SIG-M5 (cell line): Measurements from ENCODE around the gene TMUB2.
"Not testable (repeated sequence)": the region's sequence is repeated elsewhere in the genome, so short reads cannot be mapped to it uniquely, and the experiment has no call there.

Experiments used
- DNase-seq: peaks from one replicate; lab custom pipeline; 2025; lab: John Stamatoyannopoulos, UW

The TMUB2 gene

DNA sequence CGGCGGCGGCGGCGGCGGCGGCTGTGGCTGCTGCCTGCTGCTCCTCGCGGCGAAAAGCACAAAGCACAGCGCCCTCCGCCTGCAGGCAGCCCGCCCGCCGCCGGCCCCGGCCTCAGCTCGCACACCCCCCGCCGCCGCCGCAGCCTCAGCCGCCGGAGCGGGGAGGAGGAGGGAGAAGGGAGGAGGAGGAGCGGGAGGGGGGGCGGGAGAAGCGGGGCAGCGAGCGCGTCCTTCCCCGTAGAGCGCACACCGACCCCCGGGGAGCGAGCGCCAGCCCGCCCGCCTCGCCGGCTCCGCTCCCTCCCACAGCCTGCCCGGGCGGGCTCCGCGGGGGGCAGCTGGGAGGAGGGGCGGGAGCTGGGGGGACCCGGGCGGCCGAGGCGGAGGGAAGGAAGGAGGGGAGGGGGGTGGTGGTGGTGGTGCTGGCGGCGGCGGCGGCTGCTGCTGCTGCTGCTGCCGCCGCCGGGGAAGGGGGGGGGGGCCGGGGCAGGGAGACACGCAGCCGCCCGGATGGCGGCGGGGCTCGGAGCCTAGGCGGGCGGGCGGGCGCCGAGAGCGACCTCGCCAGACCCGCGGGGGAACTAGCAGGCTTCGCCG lies 32.9 kb downstream of the TMUB2 start, which contains the start of gene UBTF:
TSS of gene UBTF (minus strand) at position 60 of the 597 bp plus-strand sequence. CDS start 1,446 bp downstream, outside the sequence.
- no peak for DNase-seq

DNA sequence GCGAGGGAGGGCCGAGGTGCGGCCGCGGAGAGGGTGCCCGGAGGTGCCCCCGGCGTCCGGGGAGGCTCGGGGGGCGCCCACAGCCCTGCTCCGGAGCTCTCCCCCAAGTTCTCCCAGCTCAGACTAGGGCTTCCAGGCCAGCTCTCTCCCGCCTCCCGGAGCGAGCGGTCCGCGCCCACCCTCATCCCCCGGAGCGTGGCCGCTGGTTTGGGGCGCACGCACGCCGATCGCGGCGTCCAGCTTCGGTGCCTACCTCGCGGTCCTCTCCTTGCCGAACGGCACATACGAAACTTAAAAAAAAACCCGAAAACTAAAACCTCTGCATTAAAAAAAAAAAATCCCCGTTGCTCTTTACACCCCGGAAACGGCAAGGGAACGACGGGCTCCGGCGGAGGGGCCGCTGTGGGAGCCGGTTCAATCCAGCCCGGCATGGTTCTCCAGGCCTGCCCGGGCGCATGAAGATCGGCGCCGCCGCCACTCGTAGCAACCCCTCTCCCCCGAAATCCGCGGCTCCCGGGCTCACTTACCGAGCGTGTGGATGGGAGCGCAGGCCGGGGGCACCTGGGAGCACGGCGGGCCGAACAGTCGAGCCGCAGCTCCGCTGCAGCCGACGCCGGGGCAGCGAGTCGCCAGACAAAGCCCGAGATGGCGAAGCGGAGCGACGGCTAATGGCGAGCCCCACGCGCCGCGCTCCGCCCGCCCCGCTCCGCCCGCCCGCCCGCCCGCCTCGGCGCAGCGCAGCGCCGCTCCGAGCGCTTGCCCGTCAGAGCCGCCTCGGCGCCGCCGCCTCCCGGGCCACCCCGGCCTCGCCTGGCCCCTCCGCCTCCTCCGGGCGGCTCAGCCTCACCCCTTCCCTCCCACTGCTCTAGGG lies 33.7 kb downstream of the TMUB2 start:
- DNase-seq = no peak

DNA sequence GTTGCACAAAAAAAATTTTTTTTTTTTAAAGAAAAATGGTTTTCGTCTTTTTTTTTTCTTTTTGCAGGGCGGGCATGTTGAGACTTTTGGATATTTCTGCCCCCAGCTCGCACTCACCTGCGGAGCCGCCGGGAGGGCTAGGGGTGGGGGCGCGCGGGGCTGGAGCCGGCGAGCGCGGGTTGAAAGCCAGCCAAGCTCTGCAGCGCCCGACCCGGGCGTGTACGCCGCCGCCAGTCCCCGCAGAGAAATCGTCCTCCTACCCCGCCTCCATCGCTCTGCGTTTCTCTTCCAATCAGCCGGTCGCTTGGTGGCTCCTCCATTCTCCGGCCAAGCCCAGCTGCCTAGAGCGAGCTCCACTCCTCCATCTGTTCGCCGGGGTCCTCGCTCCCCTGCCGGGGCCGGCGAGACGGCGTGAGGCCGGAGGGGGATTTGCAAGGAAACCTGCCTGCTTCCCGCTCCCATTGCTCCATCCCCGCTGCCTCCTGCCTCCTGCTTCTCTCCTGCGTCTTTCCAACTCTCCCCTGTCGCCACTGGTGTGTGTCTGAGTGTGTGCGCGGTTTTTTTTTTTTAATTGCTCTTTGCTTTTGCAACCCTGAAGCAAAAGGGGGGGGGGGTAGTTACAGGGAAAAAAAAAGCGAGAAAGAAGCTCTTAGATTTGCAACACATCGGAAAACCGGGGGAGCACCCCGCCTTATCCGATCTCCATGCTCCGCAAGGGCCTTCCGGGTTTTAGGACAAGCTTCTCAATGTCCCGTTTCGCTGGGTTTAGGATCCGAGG lies 34.5 kb downstream of the TMUB2 start:
- no peak for DNase-seq

DNA sequence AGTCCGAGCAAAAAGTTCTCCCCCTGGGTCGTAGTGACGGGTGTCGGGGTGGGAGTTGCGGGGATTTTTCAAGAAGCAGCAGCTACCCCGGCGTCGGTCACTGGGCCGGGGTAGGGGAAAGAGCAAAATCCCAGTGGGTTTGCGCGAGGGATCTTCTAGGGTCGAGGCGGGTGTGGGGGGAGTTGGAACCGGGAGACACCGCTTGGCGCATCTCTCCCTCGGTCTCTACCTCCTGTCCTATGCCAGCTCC lies 35.0 kb downstream of the TMUB2 start:
- DNase-seq = no peak

DNA sequence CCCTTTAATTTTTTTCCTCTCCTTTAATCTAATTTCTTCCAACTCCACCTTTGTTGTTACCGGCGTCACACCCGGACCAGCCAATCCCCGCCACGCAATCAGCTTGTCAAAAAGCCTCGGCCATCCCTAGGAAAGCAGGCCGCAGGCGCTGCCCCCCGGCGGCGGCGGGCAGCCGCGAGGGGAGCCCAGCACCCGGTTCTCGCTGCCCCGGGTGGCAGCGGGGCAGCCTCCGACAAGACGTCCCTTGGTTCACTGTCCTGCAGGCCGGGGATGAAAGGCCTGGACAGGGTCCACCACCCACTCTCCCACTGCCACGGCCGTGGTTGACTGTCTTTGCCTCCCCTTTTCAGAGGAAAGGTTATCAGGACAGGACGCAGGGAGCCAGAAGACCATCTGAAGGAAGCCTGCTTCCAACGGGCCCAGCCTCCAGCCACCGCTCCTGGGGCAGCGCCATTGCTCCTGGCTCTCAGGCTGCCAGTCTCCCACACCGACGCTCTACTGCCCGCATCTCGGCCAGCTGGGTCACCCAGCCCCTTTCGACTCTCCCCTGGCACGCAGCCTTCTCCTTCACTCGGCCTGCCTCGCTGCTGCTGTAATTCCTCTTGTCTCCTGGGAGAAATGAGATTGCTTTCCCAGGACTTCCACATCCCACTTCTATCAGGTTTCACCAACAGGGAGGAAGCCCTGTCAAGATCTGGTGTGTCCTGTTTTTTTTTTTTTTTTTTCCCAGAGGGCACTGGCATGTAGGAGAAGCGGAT lies 35.5 kb downstream of the TMUB2 start:
- DNase-seq = no peak

DNA sequence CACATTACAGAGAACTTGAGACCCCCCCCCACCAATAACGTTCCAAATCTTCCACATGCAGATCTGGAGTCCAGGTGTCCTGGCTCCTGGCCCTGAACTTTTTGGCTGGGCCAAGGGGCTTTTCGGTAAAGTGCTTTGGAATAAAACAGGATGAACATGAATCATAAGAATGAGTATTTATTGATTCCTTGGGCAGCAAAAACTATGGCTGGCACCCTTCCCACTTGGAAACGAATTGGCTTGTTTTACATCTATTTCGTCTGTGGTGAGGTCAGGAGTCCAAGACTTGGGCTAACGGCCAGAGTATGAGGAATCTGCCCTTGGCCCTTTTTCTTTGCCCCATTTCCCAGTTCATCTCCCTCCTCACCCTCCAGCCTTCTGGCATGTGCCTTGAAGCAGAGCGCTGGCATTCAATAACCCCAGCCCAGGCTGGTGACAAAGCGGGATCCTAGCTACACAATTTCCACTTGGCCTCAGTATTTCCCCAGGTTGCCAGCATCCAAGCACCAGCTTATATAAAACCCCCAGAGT lies 36.8 kb downstream of the TMUB2 start:
- no peak for DNase-seq

DNA sequence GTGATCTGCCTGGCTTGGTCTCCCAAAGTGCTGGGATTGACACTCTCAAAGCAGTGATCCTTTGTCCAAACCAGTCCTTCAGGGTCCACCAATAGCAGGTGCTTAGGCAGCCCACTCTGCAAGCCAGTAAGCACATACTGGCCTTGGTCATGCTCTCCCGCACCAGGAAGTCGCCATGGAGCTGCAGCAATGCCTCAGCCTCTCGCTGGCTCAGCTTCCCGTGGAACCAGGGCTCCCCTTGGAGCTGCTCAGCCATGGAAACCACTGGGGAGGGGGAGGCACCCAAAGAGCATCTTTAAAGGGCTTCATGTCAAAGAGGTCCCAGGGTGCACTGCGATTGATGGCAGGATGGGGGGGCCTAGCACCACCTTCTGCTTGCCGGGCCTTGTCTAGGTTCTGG lies 42.3 kb downstream of the TMUB2 start:
- no peak for DNase-seq

DNA sequence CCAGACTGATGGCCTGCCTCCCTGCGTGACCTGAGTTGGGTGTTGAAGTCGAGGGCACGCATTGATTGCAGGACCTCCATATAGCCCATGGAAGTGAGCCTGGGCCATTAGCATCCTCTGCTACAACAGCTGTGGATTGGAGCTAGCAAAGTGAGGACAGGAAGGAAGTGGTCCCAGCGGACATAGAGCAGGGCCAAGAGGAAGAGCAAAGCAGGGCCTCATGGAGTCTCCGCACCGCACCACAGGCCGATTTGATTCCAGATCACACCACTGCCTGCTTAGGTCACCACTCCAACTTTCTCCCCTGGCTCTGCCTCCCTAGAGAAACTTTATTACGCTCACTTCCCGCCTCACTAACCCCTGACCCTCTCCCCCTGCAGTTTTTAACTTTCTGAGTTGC lies 43.4 kb downstream of the TMUB2 start:
- no peak for DNase-seq

DNA sequence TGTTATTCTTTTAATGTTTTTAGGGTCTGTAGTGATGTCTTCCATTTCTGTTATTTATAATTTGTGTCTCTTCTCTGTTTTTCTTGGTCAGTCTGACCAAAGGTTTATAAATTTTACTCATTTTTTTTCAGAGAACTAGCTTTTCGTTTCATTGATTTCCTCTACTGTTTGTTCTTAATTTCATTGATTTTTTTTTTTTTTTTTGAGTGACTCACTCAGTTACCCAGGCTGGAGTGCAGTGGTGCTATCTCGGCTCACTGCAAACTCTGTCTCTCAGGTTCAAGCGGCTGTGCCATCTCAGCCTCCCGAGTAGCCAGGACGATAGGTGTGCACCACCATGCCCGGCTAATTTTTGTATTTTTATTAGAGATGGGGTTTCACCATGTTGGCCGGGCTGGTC lies 45.3 kb downstream of the TMUB2 start:
- DNase-seq = no peak

DNA sequence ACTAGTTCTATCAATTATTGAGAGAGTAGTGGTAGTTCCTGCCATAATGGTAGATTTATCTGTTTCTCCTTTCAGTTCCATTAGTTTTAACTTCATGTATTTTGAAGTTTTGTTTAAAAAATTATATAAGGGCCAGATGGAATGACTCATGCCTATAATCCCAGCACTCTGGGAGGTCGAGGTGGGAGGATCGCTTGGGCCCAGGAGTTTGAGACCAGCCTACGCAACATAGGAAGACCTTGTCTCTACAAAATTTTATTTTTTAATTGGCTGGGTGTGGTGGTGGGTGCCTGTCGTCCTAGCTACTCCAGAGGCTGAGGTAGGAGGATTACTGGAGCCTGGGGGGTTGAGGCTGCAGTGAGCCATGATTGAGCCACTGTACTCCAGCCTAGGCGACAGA lies 46.8 kb downstream of the TMUB2 start:
- no peak for DNase-seq

DNA sequence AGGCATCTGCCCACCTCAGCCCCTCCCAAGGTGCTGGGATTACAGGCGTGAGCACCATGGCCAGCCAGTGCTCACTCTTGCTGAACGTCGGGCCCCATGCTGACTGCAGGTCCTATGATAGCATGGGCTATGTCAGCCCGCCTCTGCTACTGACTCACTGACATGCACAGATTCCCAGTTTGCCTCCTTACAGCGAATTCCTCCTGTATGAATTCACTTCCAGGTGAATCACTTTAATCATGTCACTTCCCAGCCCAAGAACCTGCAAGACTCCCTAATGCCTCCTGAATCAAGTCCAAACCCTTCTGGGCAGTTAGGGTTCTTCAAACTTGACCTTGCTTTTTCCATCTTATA lies 48.8 kb downstream of the TMUB2 start:
- DNase-seq = no peak

DNA sequence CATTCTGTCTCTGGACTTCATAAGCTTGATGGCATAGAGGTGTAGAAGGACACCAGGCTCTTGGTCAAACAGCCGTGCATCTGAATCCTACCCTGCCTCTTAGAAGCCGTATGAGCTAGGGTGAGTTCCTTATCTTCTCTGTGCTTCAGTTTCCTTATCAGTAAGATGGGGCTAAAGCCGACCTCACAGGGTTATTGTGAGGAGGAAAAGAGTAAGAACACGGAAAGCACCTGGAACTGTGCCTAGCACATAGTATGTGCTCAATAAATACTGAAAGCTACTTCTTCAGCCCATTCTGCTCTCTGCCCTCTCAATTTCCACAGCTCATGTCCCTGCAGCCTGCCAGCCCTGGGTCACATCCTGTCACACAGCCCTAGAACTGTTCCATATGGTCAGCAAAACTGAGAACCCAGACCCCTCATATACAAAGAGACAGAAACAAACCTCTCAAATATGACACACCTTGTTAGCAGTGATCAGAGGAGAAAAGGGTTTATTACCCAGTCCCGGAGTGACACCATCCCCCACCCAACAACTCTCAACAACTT lies 49.7 kb downstream of the TMUB2 start:
- DNase-seq = no peak

DNA sequence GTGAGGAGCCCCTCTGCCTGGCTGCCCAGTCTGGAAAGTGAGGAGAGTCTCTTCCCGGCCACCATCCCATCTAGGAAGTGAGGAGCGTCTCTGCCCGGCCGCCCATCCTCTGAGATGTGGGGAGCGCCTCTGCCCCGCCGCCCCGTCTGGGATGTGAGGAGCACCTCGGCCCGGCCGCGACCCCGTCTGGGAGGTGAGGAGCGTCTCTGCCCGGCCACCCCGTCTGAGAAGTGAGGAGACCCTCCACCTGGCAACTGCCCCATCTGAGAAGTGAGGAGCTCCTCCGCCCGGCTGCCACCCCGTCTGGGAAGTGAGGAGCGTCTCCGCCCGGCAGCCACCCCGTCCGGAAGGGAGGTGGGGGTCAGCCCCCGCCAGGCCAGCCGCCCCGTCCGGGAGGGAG lies 51.1 kb downstream of the TMUB2 start:
- DNase-seq = not testable (repeated sequence)

DNA sequence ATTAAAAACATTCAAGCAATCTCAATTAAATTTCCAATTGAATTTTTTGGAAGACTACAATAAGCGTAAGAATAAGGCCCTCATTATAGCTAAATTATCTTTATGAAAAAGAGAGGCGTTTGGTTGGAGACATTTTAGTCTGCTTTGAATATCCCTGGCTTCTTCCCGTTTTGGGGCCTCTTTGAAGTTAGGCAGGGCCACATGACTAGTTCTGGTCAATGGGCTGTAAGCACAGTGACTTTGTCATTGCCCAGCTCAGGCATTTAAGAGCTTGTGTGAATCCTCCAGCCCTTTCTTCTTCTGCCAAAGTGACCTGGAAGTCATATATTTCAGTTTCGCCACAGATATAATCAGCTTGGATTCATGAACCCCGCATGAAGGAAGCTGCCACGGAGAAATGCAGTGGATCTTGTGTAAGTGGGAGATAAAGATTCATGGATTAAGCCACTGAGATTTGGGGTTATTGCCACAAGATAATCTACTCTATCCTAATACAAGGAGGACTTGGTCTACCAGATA lies 54.4 kb downstream of the TMUB2 start:
- no peak for DNase-seq
